Measurements from ENCODE around the gene LENG1.

GRCh38 chr19:54152267-54152666 lies 7.3 kb downstream of the LENG1 start:
- TF ChIP-seq POLR2A (IDR thresholded peaks at IDR 0.05): no peak
- TF ChIP-seq CTCF (IDR thresholded peaks at IDR 0.05): no peak
